ENCODE results near the gene S100A3.

Gene S100A3

DNA sequence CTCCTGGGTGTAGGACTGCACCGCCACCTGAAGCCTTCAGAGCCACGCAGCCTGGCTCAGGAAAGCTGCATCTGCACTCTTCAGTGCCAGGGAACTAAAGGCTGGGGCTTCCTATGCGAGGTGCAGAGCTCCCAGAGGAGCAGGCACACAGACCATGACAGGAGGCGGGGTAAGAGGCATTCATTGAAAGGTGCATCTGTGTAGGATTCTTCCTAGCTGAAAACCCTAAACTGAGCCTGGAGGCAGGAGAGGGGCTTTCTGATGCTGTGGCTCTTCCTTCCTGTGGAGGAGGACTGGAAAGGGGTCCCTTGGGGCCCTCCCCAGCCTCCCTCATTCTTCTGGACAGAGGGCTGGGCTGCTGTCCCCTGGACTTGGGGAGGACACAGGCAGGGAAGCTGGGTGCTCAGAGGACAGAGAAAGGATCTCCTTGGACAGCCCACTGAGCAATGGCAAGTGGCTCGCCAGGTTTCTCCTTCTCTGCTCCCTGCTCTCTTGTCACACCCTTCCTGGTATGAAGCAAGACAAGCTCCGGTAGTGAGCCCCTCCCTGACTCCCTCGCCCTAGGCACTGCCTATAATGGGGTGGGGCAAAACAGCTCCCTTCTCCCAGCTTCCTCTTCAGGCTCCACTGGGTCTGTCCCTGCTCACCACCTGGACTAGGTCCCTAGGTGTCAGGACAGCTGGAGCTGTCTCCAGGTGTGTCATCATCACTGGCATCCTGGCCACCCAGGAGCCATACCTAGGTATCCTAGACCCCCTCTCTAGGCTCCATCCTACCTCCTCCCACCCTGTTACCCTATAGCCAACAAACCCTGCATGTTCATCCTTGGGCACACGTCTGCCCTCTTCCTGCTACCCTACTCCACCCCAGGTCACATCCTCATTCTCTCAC is 33.3 kb downstream of the S100A3 start:
- Histone ChIP-seq H3K9me3 (ENCODE audit: low read depth, low read length) (no peaks in the 10 kb centered on the region), H3K27ac (no peak overlapping the region), H3K9ac (ENCODE audit: insufficient read length) (no peak overlapping the region), H3K4me3 (no peak overlapping the region), H3K36me3 (ENCODE audit: insufficient read depth, low read length) (no peaks in the 10 kb centered on the region)
- DNase-seq (ENCODE audit: low read depth, low spot score) = no peak
- no peak for TF ChIP-seq FOXP2 (optimal IDR thresholded peaks at IDR 0.05; ENCODE audit: control extremely low read depth, extremely low read length, insufficient read depth)
- TF ChIP-seq EZH2 (IDR thresholded peaks at IDR 0.05) = no peak
- TF ChIP-seq POLR2AphosphoS5 (IDR thresholded peaks at IDR 0.05; ENCODE audit: borderline replicate concordance, low read depth, low read length) = no peak

DNA sequence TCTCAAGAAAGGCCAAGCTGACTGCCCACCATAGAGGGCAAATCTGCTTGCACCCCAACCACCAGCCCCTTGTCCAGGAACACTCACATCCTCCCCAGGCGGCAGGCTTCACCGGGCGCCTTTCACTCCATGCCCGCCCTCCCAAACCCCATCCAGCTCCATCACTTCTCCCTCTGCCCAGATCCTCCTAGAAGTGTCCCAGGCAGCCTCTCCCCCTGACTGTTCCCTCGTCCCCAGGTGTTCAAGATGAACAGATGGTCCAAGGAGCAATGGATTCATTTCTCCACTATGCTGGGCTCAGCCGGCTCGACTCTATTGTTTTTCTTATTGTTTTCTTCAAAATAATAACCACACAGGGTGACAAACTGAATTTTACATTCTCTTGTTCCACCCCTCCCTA is 35.4 kb downstream of the S100A3 start:
- no peaks in the 10 kb centered on the region for H3K9me3 ChIP-seq (ENCODE audit: low read depth, low read length)
- TF ChIP-seq EZH2 (IDR thresholded peaks at IDR 0.05) = no peak
- TF ChIP-seq FOXP2 (optimal IDR thresholded peaks at IDR 0.05; ENCODE audit: control extremely low read depth, extremely low read length, insufficient read depth) = no peak
- no peak for TF ChIP-seq POLR2AphosphoS5 (IDR thresholded peaks at IDR 0.05; ENCODE audit: borderline replicate concordance, low read depth, low read length)
- no peaks in the 10 kb centered on the region for H3K36me3 ChIP-seq (ENCODE audit: insufficient read depth, low read length)
- H3K9ac ChIP-seq (ENCODE audit: insufficient read length) = no peak overlapping the region
- H3K27ac ChIP-seq = no peak overlapping the region
- H3K4me3 ChIP-seq = no peak overlapping the region
- no peak for DNase-seq (ENCODE audit: low read depth, low spot score)

DNA sequence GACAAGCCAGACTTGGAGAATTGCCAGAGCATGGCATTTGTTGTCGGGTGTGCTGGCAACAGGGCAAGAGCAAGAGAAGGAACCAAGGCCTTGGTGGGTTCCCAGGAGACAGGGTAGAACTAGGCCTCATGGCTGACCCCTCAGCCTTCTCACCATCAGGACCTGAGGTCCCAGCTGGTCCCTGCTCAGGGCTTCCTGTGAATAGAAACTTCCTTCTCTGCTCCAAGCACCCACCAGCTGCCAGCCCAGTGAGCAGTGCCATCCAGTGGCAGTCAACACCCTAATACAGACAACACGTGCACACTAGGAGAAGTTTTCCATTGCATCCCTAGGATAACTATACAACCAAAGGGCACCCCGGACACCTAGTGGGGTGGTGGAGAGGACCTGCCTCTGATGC is 36.0 kb downstream of the S100A3 start:
- DNase-seq (ENCODE audit: low read depth, low spot score) = no peak
- H3K9ac ChIP-seq (ENCODE audit: insufficient read length) = no peak overlapping the region

DNA sequence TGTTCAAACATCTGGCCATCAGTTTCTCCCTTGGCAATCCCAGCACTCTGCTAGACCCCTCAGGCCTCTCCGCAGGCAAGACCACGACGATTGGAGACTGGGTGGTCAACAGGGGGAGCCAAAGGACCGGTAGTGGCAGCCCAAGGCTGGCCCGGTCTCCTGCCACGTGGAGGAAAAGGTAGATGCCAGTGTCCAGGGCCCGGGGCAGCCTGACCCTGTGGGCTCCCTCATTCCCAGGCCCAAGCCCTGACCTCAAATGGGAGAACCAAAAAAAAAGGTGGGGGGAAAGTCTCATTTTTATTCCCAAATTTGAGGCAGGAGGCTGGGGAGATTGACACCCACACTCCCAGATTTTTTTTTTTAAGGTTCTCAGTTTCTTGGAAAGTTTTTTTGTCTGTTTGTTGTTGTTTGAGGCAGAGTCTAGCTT is 38.1 kb downstream of the S100A3 start:
- no peaks in the 10 kb centered on the region for H3K9me3 ChIP-seq (ENCODE audit: low read depth, low read length)
- H3K27ac ChIP-seq = no peak overlapping the region
- H3K36me3 ChIP-seq (ENCODE audit: insufficient read depth, low read length) = no peaks in the 10 kb centered on the region
- no peak overlapping the region for H3K4me3 ChIP-seq
- no peak overlapping the region for H3K9ac ChIP-seq (ENCODE audit: insufficient read length)
- DNase-seq (ENCODE audit: low read depth, low spot score) = no peak
- TF ChIP-seq POLR2AphosphoS5 (IDR thresholded peaks at IDR 0.05; ENCODE audit: borderline replicate concordance, low read depth, low read length) = no peak
- TF ChIP-seq EZH2 (IDR thresholded peaks at IDR 0.05) = no peak
- TF ChIP-seq FOXP2 (optimal IDR thresholded peaks at IDR 0.05; ENCODE audit: control extremely low read depth, extremely low read length, insufficient read depth) = no peak

More for the DNA sequence above, 36.0 kb downstream of the S100A3 start:
- H3K27ac ChIP-seq = no peak overlapping the region
- no peaks in the 10 kb centered on the region for H3K36me3 ChIP-seq (ENCODE audit: insufficient read depth, low read length)
- H3K4me3 ChIP-seq = no peak overlapping the region
- H3K9me3 ChIP-seq (ENCODE audit: low read depth, low read length) = no peaks in the 10 kb centered on the region
- no peak for TF ChIP-seq FOXP2 (optimal IDR thresholded peaks at IDR 0.05; ENCODE audit: control extremely low read depth, extremely low read length, insufficient read depth)
- no peak for TF ChIP-seq POLR2AphosphoS5 (IDR thresholded peaks at IDR 0.05; ENCODE audit: borderline replicate concordance, low read depth, low read length)
- no peak for TF ChIP-seq EZH2 (IDR thresholded peaks at IDR 0.05)

DNA sequence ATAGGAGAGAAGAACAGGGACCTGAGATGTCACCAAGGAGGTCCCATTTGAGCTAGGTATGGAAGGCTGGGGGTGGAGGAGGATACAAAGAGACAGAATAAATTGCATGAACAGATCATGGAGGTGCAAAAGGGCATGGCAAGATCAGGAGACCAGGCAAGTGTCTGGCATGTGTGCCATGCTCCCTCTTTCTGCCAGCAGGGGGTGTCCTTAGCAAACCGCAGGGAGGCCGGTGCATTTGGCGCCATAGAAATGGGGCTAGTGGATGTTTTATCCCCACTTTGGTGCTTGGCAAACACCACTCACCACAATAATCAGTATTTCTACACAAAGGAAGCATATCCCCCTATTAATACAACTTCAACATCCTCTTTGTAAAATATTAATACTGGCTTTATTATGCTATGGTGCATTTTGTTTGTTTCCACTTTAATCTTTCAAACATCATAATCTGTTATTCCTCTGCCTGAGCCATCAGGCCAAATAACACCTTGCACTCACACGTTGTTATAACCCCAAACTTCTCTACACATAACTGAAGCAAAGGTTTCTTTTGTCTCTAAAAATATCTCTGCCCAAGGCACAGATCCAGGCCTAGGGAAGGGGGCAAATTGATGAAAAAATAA is 39.2 kb downstream of the S100A3 start:
- no peak for DNase-seq (ENCODE audit: low read depth, low spot score)
- H3K27ac ChIP-seq = no peak overlapping the region
- TF ChIP-seq POLR2AphosphoS5 (IDR thresholded peaks at IDR 0.05; ENCODE audit: borderline replicate concordance, low read depth, low read length) (no peak), FOXP2 (optimal IDR thresholded peaks at IDR 0.05; ENCODE audit: control extremely low read depth, extremely low read length, insufficient read depth) (no peak), EZH2 (IDR thresholded peaks at IDR 0.05) (no peak)

DNA sequence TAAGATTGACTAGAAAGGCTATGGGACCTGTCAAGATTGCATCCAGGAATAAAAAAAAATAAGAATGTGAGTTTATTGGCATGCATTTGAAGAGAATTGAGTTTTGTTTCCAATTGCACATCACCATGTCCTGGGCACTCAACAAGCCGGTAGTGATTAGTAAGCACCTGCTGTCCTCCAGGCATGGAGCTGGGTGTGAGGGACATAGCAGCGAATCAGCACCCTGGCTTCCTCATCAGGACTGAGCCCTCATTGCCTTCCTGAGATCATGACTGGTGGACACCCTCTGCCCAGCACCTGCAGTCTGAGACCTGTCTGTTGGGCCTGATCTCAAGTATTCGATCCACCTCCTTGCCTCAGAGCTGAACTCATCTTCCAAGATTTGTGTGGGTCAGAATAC is 40.0 kb downstream of the S100A3 start:
- Histone ChIP-seq H3K4me3 (no peak overlapping the region), H3K9ac (ENCODE audit: insufficient read length) (no peak overlapping the region), H3K27ac (no peak overlapping the region), H3K9me3 (ENCODE audit: low read depth, low read length) (no peaks in the 10 kb centered on the region), H3K36me3 (ENCODE audit: insufficient read depth, low read length) (no peaks in the 10 kb centered on the region)
- DNase-seq (ENCODE audit: low read depth, low spot score) = no peak
- no peak for TF ChIP-seq FOXP2 (optimal IDR thresholded peaks at IDR 0.05; ENCODE audit: control extremely low read depth, extremely low read length, insufficient read depth)
- TF ChIP-seq EZH2 (IDR thresholded peaks at IDR 0.05) = no peak
- TF ChIP-seq POLR2AphosphoS5 (IDR thresholded peaks at IDR 0.05; ENCODE audit: borderline replicate concordance, low read depth, low read length) = no peak

More for the DNA sequence above, 39.2 kb downstream of the S100A3 start:
- Histone ChIP-seq H3K9ac (ENCODE audit: insufficient read length) (no peak overlapping the region), H3K4me3 (no peak overlapping the region), H3K9me3 (ENCODE audit: low read depth, low read length) (no peaks in the 10 kb centered on the region), H3K36me3 (ENCODE audit: insufficient read depth, low read length) (no peaks in the 10 kb centered on the region)

DNA sequence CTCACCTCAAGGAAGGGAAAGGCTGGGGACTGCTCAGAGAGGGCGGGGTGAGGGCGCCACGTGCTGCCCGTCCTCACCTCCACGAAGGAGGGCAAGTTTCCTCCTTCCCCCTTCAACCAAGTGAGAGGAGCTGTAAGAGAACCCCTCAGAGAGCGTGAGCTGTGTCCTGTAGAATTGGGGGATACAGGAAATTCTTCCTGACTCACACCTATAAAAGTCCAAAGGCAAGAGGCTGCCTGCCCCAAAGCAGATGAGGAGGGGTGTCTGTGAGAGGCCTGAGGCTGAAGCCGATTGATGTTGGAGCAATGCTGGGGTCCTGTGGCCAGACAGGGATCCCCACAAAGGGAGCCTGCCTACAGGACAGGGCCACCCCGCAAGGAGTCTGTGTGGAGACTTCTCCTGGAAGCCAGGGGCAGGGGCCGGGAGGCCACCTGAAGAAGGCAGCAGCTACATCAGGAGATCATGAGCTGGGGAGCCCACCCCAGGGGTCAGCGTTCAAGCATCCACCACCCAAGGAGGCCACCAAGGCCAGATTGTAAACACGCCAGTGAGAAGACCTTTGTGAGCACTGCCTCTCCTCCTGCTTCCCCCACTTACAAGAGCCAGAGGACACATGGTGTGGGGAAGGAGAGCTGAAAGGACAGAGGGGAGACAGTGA is 41.0 kb downstream of the S100A3 start:
- no peak for DNase-seq (ENCODE audit: low read depth, low spot score)
- H3K9me3 ChIP-seq (ENCODE audit: low read depth, low read length) = no peaks in the 10 kb centered on the region
- no peak overlapping the region for H3K4me3 ChIP-seq
- H3K36me3 ChIP-seq (ENCODE audit: insufficient read depth, low read length) = no peaks in the 10 kb centered on the region
- H3K9ac ChIP-seq (ENCODE audit: insufficient read length) = no peak overlapping the region
- TF ChIP-seq FOXP2 (optimal IDR thresholded peaks at IDR 0.05; ENCODE audit: control extremely low read depth, extremely low read length, insufficient read depth) = no peak
- no peak for TF ChIP-seq POLR2AphosphoS5 (IDR thresholded peaks at IDR 0.05; ENCODE audit: borderline replicate concordance, low read depth, low read length)
- TF ChIP-seq EZH2 (IDR thresholded peaks at IDR 0.05) = no peak
- H3K27ac ChIP-seq = no peak overlapping the region

DNA sequence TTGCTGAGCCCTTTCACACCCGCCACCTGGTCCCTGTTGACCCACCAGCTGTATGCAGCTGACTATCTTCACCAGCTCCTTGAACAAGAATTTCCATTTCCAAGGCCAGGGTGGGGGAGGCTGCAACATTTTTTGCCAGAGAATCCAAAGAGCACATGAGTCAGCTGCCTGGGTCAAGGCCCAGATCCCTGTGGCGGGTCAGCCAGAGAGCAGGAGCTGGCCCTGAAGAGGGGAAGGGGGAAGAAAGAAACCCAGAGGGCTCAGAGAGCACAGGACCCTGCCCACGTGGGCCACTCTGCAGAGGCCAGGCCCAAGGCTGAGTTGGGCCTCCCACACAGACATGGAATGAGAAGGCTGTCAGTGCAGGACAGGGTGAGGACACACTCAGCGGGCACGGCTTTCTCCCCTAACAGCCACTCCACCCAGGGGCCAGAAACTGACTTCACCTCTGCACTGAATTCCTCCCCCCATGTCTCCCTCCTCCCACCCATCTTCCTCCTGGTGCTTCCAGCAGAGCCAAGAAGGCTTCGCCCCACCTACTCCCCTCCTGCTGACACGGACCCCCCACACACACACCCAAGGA is 42.1 kb downstream of the S100A3 start:
- DNase-seq (ENCODE audit: low read depth, low spot score) = no peak
- TF ChIP-seq FOXP2 (optimal IDR thresholded peaks at IDR 0.05; ENCODE audit: control extremely low read depth, extremely low read length, insufficient read depth) (no peak), EZH2 (IDR thresholded peaks at IDR 0.05) (no peak), POLR2AphosphoS5 (IDR thresholded peaks at IDR 0.05; ENCODE audit: borderline replicate concordance, low read depth, low read length) (no peak)
- Histone ChIP-seq H3K4me3 (no peak overlapping the region), H3K36me3 (ENCODE audit: insufficient read depth, low read length) (no peaks in the 10 kb centered on the region), H3K9ac (ENCODE audit: insufficient read length) (no peak overlapping the region), H3K27ac (no peak overlapping the region), H3K9me3 (ENCODE audit: low read depth, low read length) (no peaks in the 10 kb centered on the region)
